ENCODE measurements around the gene CDK5RAP3. TPM values are rescaled to one million over a fixed set of nuclear protein-coding genes. Genes with fewer than 3 reads are reported as not detected.

Gene CDK5RAP3
- total RNA-seq, 1 donor from 2014 or later: 301 TPM

GRCh38 chr17:47964856-47965255 is 6.1 kb upstream of the CDK5RAP3 start:
- TF ChIP-seq CTCF (conservative IDR thresholded peaks at IDR 0.05): no peak
- Mint-ChIP-seq H3K9me3 (no peaks in the 10 kb centered on the region), H3K27ac (ENCODE audit: unreplicated experiment) (no peak overlapping the region), H3K36me3 (ENCODE audit: low read depth) (no peaks in the 10 kb centered on the region), H3K27me3 (ENCODE audit: low read depth) (no peaks in the 10 kb centered on the region), H3K4me3 (no peak overlapping the region), H3K4me1 (peaks cover 3% of the 10 kb centered on the region)
- no peak for DNase-seq (ENCODE audit: low read depth, low spot score)

GRCh38 chr17:47966079-47966519 is 4.8 kb upstream of the CDK5RAP3 start:
- no peak for DNase-seq (ENCODE audit: low read depth, low spot score)
- Mint-ChIP-seq H3K27ac (ENCODE audit: unreplicated experiment) (no peak overlapping the region), H3K27me3 (ENCODE audit: low read depth) (no peaks in the 10 kb centered on the region), H3K36me3 (ENCODE audit: low read depth) (peaks cover 2% of the 10 kb centered on the region), H3K9me3 (no peaks in the 10 kb centered on the region), H3K4me1 (peaks cover 16% of the 10 kb centered on the region), H3K4me3 (no peak overlapping the region)
- TF ChIP-seq CTCF (conservative IDR thresholded peaks at IDR 0.05): no peak

- Mint-ChIP-seq H3K36me3 (ENCODE audit: low read depth) (peaks cover 2% of the 10 kb centered on the region), H3K27me3 (ENCODE audit: low read depth) (no peaks in the 10 kb centered on the region), H3K4me3 (no peak overlapping the region), H3K4me1 (peaks cover 26% of the 10 kb centered on the region), H3K9me3 (no peaks in the 10 kb centered on the region), H3K27ac (ENCODE audit: unreplicated experiment) (no peak overlapping the region)
- DNase-seq (ENCODE audit: low read depth, low spot score): no peak
- no peak for TF ChIP-seq CTCF (conservative IDR thresholded peaks at IDR 0.05)
These were observed 3.2 kb upstream of the CDK5RAP3 start for GRCh38 chr17:47967607-47968252.

- H3K4me1 Mint-ChIP-seq: peaks cover 35% of the 10 kb centered on the region
- H3K9me3 Mint-ChIP-seq: no peaks in the 10 kb centered on the region
- H3K36me3 Mint-ChIP-seq (ENCODE audit: low read depth): peaks cover 5% of the 10 kb centered on the region
- no peak for DNase-seq (ENCODE audit: low read depth, low spot score)
- TF ChIP-seq CTCF (conservative IDR thresholded peaks at IDR 0.05): no peak
- no peak overlapping the region for H3K27ac Mint-ChIP-seq (ENCODE audit: unreplicated experiment)
- H3K27me3 Mint-ChIP-seq (ENCODE audit: low read depth): no peaks in the 10 kb centered on the region
- H3K4me3 Mint-ChIP-seq: no peak overlapping the region
These were observed 2.1 kb upstream of the CDK5RAP3 start for GRCh38 chr17:47968836-47969235.

- no peaks in the 10 kb centered on the region for H3K27me3 Mint-ChIP-seq (ENCODE audit: low read depth)
- TF ChIP-seq CTCF (conservative IDR thresholded peaks at IDR 0.05): no peak
- no peaks in the 10 kb centered on the region for H3K9me3 Mint-ChIP-seq
- peaks cover 8% of the 10 kb centered on the region for H3K36me3 Mint-ChIP-seq (ENCODE audit: low read depth)
- H3K4me3 Mint-ChIP-seq: peak overlapping the region; percentile 94
- DNase-seq (ENCODE audit: low read depth, low spot score): no peak
- H3K4me1 Mint-ChIP-seq: peaks cover 40% of the 10 kb centered on the region
- H3K27ac Mint-ChIP-seq (ENCODE audit: unreplicated experiment): no peak overlapping the region
These were observed 786 bp upstream of the CDK5RAP3 start for GRCh38 chr17:47969930-47970724.

Measured in neural crest cell (in vitro differentiated cells).